ENCODE measurements around the gene TARDBP. TPM values are rescaled to one million over a fixed set of nuclear protein-coding genes. Genes with fewer than 3 reads are reported as not detected.

TARDBP gene
- total RNA-seq, 1 experiment from 2014 or later, result 196 TPM

GRCh38 chr1:10979483-10979920 lies 33.0 kb upstream of the TARDBP start:
- intact Hi-C loops (cut with micrococcal nuclease; ENCODE audit: unreplicated experiment), result no loop called here
- ATAC-seq (no peak), DNase-seq (ENCODE audit: low read depth, low spot score) (no peak)
- ChIA-PET POLR2A (no interaction called here), CTCF (interaction anchor here (1.5 kb wide), 1 partner anchor 11 kb away, joined by 4 read pairs; no protein-coding TSS in a partner anchor)
- H3K27me3 ChIP-seq (ENCODE audit: control insufficient read depth, insufficient read depth, low read length), result no peaks in the 10 kb centered on the region
- no peaks in the 10 kb centered on the region for H3K4me1 ChIP-seq (ENCODE audit: control insufficient read depth, insufficient read depth, low read length)
- no peaks in the 10 kb centered on the region for H3K9me3 ChIP-seq (ENCODE audit: control insufficient read depth, insufficient read depth, low read depth, low read length)
- in situ Hi-C loops (cut with HindIII; ENCODE audit: low pct_unique_long_range_greater_than_20kb, low sequenced_read_pairs), result no loop called here
- H3K36me3 ChIP-seq (ENCODE audit: control insufficient read depth, insufficient read depth, low read length), result no peaks in the 10 kb centered on the region
- no TSS peak for BruUV-seq (replicated peaks)
- no peak overlapping the region for H3K4me3 ChIP-seq (ENCODE audit: low read depth in 2 of 2, low read length in 2 of 2)
- H3K27ac ChIP-seq (ENCODE audit: low read length), result no peak overlapping the region
- no peak for TF ChIP-seq POLR2AphosphoS5 (IDR thresholded peaks at IDR 0.05; ENCODE audit: low read depth, low read length)
- TF ChIP-seq CTCF (IDR thresholded peaks at IDR 0.05), result no peak
- TF ChIP-seq, protein P1, sequence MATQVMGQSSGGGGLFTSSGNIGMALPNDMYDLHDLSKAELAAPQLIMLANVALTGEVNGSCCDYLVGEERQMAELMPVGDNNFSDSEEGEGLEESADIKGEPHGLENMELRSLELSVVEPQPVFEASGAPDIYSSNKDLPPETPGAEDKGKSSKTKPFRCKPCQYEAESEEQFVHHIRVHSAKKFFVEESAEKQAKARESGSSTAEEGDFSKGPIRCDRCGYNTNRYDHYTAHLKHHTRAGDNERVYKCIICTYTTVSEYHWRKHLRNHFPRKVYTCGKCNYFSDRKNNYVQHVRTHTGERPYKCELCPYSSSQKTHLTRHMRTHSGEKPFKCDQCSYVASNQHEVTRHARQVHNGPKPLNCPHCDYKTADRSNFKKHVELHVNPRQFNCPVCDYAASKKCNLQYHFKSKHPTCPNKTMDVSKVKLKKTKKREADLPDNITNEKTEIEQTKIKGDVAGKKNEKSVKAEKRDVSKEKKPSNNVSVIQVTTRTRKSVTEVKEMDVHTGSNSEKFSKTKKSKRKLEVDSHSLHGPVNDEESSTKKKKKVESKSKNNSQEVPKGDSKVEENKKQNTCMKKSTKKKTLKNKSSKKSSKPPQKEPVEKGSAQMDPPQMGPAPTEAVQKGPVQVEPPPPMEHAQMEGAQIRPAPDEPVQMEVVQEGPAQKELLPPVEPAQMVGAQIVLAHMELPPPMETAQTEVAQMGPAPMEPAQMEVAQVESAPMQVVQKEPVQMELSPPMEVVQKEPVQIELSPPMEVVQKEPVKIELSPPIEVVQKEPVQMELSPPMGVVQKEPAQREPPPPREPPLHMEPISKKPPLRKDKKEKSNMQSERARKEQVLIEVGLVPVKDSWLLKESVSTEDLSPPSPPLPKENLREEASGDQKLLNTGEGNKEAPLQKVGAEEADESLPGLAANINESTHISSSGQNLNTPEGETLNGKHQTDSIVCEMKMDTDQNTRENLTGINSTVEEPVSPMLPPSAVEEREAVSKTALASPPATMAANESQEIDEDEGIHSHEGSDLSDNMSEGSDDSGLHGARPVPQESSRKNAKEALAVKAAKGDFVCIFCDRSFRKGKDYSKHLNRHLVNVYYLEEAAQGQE (IDR thresholded peaks at IDR 0.05; ENCODE audit: insufficient read depth in 1 of 2, low read depth in 2 of 2, low read length in 1 of 2), result no peak
- no peak for TF ChIP-seq TCF7L2 (IDR thresholded peaks at IDR 0.05; ENCODE audit: low read depth, low read length)
- no peak for TF ChIP-seq SIN3A (IDR thresholded peaks at IDR 0.05; ENCODE audit: borderline replicate concordance, insufficient read depth, low read depth, low read length)

DNA sequence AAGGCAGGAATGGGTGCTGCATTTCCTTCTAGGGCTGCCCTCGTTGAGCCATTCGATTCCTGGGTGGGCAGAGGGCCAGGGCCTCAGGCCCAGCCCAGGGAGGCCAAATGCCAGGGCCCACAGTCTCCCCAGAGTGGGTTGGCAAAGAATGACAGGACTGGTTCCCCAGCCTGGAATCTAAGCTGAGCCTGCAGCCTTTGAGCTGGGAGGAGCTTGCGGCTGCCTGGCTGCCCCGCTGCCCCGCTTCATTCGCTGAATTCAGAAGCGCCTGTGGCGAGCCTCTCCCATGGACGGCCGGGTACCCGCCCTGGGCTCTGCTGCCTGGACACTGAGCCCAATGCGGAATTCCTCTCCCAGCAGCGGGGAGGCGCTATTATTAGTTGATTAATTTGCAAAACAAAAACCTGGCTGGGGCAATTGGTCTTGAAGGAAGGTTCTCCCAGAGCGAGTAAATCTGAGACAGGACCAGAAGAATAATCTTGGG lies 32.3 kb upstream of the TARDBP start:
- Histone ChIP-seq H3K4me3 (ENCODE audit: low read depth in 2 of 2, low read length in 2 of 2) (no peak overlapping the region), H3K36me3 (ENCODE audit: control insufficient read depth, insufficient read depth, low read length) (no peaks in the 10 kb centered on the region), H3K4me1 (ENCODE audit: control insufficient read depth, insufficient read depth, low read length) (no peaks in the 10 kb centered on the region), H3K27me3 (ENCODE audit: control insufficient read depth, insufficient read depth, low read length) (no peaks in the 10 kb centered on the region), H3K27ac (ENCODE audit: low read length) (no peak overlapping the region), H3K9me3 (ENCODE audit: control insufficient read depth, insufficient read depth, low read depth, low read length) (no peaks in the 10 kb centered on the region)
- TF ChIP-seq, protein P1 (IDR thresholded peaks at IDR 0.05; ENCODE audit: insufficient read depth in 1 of 2, low read depth in 2 of 2, low read length in 1 of 2), result no peak
- no peak for TF ChIP-seq SIN3A (IDR thresholded peaks at IDR 0.05; ENCODE audit: borderline replicate concordance, insufficient read depth, low read depth, low read length)
- no peak for TF ChIP-seq POLR2AphosphoS5 (IDR thresholded peaks at IDR 0.05; ENCODE audit: low read depth, low read length)
- TF ChIP-seq TCF7L2 (IDR thresholded peaks at IDR 0.05; ENCODE audit: low read depth, low read length), result no peak
- no peak for TF ChIP-seq CTCF (IDR thresholded peaks at IDR 0.05)
- intact Hi-C loops (cut with micrococcal nuclease; ENCODE audit: unreplicated experiment), result no loop called here
- BruUV-seq (replicated peaks), result no TSS peak
- in situ Hi-C loops (cut with HindIII; ENCODE audit: low pct_unique_long_range_greater_than_20kb, low sequenced_read_pairs), result no loop called here
- CTCF ChIA-PET, result interaction anchor here (1.5 kb wide), 1 partner anchor 12 kb away, joined by 4 read pairs; no protein-coding TSS in a partner anchor
- ATAC-seq (peak; percentile 80), DNase-seq (ENCODE audit: low read depth, low spot score) (no peak)
- POLR2A ChIA-PET, result no interaction called here

Data from Panc1 (cell line).